ENCODE results near the gene SOX18. TPM values are rescaled to one million over a fixed set of nuclear protein-coding genes. Genes with fewer than 3 reads are reported as not detected.

SOX18 gene
- total and polyA plus RNA-seq, 2 of the 13 experiments (the other 11 are each of a cell fraction or from before 2014, with no cell fraction given): 1.6 to 1.9 TPM

DNA sequence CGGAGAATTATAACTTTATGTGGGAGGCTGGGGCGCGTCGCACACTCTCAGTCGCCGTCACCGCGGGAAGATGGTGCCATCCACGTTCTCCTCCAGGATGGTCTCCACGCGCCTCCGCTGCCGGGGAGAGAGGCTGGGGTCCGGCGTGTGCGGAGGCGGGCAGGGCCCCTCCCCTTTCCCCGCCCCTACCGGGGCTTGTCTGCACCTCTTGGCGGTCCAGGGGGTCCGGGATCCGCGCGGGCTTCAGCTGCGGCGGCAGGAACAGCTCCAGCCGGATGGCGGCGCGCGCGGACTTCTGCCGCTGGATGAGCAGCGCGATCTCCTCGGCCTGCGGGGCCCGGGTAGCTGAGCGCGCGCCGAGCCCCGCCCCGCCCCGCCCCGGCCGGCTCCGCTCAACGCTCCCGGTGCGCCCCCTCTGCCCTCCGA, 34.0 kb upstream of the SOX18 start (continued):
- TF ChIP-seq, protein P1, sequence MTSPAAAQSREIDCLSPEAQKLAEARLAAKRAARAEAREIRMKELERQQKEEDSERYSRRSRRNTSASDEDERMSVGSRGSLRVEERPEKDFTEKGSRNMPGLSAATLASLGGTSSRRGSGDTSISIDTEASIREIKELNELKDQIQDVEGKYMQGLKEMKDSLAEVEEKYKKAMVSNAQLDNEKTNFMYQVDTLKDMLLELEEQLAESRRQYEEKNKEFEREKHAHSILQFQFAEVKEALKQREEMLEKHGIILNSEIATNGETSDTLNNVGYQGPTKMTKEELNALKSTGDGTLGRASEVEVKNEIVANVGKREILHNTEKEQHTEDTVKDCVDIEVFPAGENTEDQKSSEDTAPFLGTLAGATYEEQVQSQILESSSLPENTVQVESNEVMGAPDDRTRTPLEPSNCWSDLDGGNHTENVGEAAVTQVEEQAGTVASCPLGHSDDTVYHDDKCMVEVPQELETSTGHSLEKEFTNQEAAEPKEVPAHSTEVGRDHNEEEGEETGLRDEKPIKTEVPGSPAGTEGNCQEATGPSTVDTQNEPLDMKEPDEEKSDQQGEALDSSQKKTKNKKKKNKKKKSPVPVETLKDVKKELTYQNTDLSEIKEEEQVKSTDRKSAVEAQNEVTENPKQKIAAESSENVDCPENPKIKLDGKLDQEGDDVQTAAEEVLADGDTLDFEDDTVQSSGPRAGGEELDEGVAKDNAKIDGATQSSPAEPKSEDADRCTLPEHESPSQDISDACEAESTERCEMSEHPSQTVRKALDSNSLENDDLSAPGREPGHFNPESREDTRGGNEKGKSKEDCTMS (CRISPR knock-in tag; conservative IDR thresholded peaks at IDR 0.05): peak; percentile 65; the same call in 1 of the 2 replicates
- TF ChIP-seq BCL6 (CRISPR knock-in tag; IDR thresholded peaks at IDR 0.05) (peak; percentile 7; the same call in 1 of the 2 replicates), SRSF9 (IDR thresholded peaks at IDR 0.05; ENCODE audit: borderline replicate concordance, insufficient read depth, low read depth, low read length, poor library complexity, severe bottlenecking) (no peak), BRCA1 (CRISPR knock-in tag; IDR thresholded peaks at IDR 0.05) (no peak), KAT8 (CRISPR knock-in tag; IDR thresholded peaks at IDR 0.05) (peak; percentile 33; the same call in 1 of the 2 replicates), HMG20B (CRISPR knock-in tag; conservative IDR thresholded peaks at IDR 0.05) (0 out of 2 replicates have a peak, but pooled peaks have one; percentile 40), ZSCAN21 (CRISPR knock-in tag; IDR thresholded peaks at IDR 0.05; ENCODE audit: borderline replicate concordance) (no peak; the same call in 1 of the 2 replicates), NR2F6 (IDR thresholded peaks at IDR 0.05) (no peak), NR2F6 (CRISPR knock-in tag; IDR thresholded peaks at IDR 0.05) (peak; percentile 63; the same call in 1 of the 2 replicates), RAD51 (IDR thresholded peaks at IDR 0.05; ENCODE audit: borderline replicate concordance) (no peak), ZBTB42 (CRISPR knock-in tag; IDR thresholded peaks at IDR 0.05) (no peak), SRY (CRISPR knock-in tag; IDR thresholded peaks at IDR 0.05) (0 out of 2 replicates have a peak, but pooled peaks have one; percentile 65), PITX1 (CRISPR knock-in tag; IDR thresholded peaks at IDR 0.05) (no peak), STAG1 (CRISPR knock-in tag; IDR thresholded peaks at IDR 0.05) (peak; percentile 84)
- TF ChIP-seq, protein P2, sequence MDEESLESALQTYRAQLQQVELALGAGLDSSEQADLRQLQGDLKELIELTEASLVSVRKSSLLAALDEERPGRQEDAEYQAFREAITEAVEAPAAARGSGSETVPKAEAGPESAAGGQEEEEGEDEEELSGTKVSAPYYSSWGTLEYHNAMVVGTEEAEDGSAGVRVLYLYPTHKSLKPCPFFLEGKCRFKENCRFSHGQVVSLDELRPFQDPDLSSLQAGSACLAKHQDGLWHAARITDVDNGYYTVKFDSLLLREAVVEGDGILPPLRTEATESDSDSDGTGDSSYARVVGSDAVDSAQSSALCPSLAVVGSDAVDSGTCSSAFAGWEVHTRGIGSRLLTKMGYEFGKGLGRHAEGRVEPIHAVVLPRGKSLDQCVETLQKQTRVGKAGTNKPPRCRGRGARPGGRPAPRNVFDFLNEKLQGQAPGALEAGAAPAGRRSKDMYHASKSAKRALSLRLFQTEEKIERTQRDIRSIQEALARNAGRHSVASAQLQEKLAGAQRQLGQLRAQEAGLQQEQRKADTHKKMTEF (CRISPR knock-in tag; IDR thresholded peaks at IDR 0.05): 0 out of 2 replicates have a peak, but pooled peaks have one; percentile 65
- TF ChIP-seq, protein P3, sequence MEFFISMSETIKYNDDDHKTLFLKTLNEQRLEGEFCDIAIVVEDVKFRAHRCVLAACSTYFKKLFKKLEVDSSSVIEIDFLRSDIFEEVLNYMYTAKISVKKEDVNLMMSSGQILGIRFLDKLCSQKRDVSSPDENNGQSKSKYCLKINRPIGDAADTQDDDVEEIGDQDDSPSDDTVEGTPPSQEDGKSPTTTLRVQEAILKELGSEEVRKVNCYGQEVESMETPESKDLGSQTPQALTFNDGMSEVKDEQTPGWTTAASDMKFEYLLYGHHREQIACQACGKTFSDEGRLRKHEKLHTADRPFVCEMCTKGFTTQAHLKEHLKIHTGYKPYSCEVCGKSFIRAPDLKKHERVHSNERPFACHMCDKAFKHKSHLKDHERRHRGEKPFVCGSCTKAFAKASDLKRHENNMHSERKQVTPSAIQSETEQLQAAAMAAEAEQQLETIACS (CRISPR knock-in tag; IDR thresholded peaks at IDR 0.05): 0 out of 2 replicates have a peak, but pooled peaks have one; percentile 69
- TF ChIP-seq, protein P4, sequence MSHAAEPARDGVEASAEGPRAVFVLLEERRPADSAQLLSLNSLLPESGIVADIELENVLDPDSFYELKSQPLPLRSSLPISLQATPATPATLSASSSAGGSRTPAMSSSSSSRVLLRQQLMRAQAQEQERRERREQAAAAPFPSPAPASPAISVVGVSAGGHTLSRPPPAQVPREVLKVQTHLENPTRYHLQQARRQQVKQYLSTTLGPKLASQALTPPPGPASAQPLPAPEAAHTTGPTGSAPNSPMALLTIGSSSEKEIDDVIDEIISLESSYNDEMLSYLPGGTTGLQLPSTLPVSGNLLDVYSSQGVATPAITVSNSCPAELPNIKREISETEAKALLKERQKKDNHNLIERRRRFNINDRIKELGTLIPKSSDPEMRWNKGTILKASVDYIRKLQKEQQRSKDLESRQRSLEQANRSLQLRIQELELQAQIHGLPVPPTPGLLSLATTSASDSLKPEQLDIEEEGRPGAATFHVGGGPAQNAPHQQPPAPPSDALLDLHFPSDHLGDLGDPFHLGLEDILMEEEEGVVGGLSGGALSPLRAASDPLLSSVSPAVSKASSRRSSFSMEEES (CRISPR knock-in tag; IDR thresholded peaks at IDR 0.05): no peak
- TF ChIP-seq, protein P5, sequence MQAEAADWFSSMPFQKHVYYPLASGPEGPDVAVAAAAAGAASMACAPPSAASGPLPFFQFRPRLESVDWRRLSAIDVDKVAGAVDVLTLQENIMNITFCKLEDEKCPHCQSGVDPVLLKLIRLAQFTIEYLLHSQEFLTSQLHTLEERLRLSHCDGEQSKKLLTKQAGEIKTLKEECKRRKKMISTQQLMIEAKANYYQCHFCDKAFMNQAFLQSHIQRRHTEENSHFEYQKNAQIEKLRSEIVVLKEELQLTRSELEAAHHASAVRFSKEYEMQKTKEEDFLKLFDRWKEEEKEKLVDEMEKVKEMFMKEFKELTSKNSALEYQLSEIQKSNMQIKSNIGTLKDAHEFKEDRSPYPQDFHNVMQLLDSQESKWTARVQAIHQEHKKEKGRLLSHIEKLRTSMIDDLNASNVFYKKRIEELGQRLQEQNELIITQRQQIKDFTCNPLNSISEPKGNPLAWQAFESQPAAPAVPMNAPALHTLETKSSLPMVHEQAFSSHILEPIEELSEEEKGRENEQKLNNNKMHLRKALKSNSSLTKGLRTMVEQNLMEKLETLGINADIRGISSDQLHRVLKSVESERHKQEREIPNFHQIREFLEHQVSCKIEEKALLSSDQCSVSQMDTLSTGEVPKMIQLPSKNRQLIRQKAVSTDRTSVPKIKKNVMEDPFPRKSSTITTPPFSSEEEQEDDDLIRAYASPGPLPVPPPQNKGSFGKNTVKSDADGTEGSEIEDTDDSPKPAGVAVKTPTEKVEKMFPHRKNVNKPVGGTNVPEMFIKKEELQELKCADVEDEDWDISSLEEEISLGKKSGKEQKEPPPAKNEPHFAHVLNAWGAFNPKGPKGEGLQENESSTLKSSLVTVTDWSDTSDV (CRISPR knock-in tag; IDR thresholded peaks at IDR 0.05): 0 out of 2 replicates have a peak, but pooled peaks have one; percentile 12
- TF ChIP-seq, protein P6, sequence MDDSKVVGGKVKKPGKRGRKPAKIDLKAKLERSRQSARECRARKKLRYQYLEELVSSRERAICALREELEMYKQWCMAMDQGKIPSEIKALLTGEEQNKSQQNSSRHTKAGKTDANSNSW (CRISPR knock-in tag; IDR thresholded peaks at IDR 0.05; ENCODE audit: borderline replicate concordance): no peak
- TF ChIP-seq, protein P7, sequence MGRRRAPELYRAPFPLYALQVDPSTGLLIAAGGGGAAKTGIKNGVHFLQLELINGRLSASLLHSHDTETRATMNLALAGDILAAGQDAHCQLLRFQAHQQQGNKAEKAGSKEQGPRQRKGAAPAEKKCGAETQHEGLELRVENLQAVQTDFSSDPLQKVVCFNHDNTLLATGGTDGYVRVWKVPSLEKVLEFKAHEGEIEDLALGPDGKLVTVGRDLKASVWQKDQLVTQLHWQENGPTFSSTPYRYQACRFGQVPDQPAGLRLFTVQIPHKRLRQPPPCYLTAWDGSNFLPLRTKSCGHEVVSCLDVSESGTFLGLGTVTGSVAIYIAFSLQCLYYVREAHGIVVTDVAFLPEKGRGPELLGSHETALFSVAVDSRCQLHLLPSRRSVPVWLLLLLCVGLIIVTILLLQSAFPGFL (CRISPR knock-in tag; IDR thresholded peaks at IDR 0.05): no peak

All from HepG2 (cell line).